Astrocyte of the cerebellum (primary cell): ENCODE results near the gene CD36.

ENCODE experiments used
- DNase-seq: peaks from one replicate; pipeline ENCODE4 v3.0.0-alpha.2; 2011; ENCODE audit warnings: low read depth
- H3K4me3 ChIP-seq: 2 replicates; pipeline ENCODE4 v1.5.1; 2011; ENCODE audit warnings: mild to moderate bottlenecking, low read depth, low read length, moderate library complexity
- CTCF ChIP-seq: IDR thresholded peaks from 2 replicates; pipeline ENCODE4 v1.5.1; 2012; ENCODE audit warnings: low read length, low read depth, moderate library complexity, mild to moderate bottlenecking; ENCODE audit errors: missing control alignments
- in situ Hi-C: cut with HindIII; loops from 2 replicates; pipeline ENCODE4 v1.10.0; 2017; ENCODE audit warnings: low sequenced_read_pairs

CD36 gene

GRCh38 chr7:80611353-80611752 is 27.1 kb upstream of the CD36 start:
- no peak for TF ChIP-seq CTCF
- in situ Hi-C loops, result no loop called here

GRCh38 chr7:80611779-80612178 is 26.7 kb upstream of the CD36 start:
- no peak for TF ChIP-seq CTCF
- in situ Hi-C loops, result no loop called here
- peak; percentile 76 for DNase-seq
- no peak overlapping the region for H3K4me3 ChIP-seq

More at GRCh38 chr7:80611353-80611752, 27.1 kb upstream of the CD36 start:
- DNase-seq, result no peak
- H3K4me3 ChIP-seq, result no peak overlapping the region

- no peak for TF ChIP-seq CTCF
- H3K4me3 ChIP-seq, result no peak overlapping the region
- in situ Hi-C loops, result no loop called here
- no peak for DNase-seq
Observed at GRCh38 chr7:80612880-80613279, 25.6 kb upstream of the CD36 start.

- DNase-seq, result no peak
- in situ Hi-C loops, result no loop called here
- no peak overlapping the region for H3K4me3 ChIP-seq
- TF ChIP-seq CTCF, result no peak
Observed at GRCh38 chr7:80613519-80613918, 24.9 kb upstream of the CD36 start.

GRCh38 chr7:80614851-80615271 is 23.6 kb upstream of the CD36 start:
- TF ChIP-seq CTCF, result no peak
- in situ Hi-C loops, result no loop called here
- DNase-seq, result no peak
- H3K4me3 ChIP-seq, result no peak overlapping the region

GRCh38 chr7:80618096-80618495 is 20.3 kb upstream of the CD36 start:
- no peak for DNase-seq
- no peak for TF ChIP-seq CTCF
- H3K4me3 ChIP-seq, result no peak overlapping the region
- in situ Hi-C loops, result no loop called here

- H3K4me3 ChIP-seq, result no peak overlapping the region
- no peak for DNase-seq
- in situ Hi-C loops, result no loop called here
- no peak for TF ChIP-seq CTCF
Observed at GRCh38 chr7:80619741-80620140, 18.7 kb upstream of the CD36 start.
